ENCODE results near the gene SFMBT2. TPM values are rescaled to one million over a fixed set of nuclear protein-coding genes. Genes with fewer than 3 reads are reported as not detected.

The SFMBT2 gene
- total and polyA plus RNA-seq, 9 donors, result 6.1 to 9.8 (median 7.7) TPM

DNA sequence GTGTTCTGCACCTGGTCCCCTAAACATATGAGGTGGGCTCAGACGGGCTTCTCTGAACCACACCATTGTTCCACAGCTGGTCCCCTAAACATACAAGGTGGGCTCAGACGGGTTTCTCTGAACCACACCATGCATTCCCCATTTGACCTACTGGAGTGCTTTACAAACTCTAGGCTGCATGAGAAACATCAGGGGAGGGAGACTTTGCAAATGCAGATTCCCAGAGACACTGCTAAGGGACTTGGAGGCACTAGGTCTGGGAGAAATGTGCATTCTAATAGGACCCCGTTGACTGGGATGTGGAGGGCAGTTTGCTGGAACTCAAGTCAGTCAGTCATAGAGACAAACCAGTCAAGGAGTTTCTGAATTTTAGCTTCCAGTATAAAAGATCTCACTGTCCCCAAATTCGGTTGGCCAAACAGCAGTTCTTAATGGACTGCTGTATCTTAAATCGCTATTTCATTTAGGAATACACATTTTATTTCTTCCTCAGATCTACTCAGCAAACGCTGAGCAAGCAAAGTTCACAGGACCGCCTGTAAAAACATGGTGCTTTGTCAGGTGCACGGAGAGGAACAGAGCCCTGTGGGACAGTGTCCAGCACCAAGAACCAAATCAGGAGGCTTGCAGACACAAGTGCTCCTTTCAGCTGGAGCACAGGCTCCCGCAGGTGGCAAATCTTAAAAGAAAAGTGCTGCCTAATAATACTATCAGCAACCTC is 198.8 kb downstream of the SFMBT2 start:
- peaks cover 19% of the 10 kb centered on the region for H3K36me3 ChIP-seq (ENCODE audit: control insufficient read depth, insufficient read depth, low read length)
- no peaks in the 10 kb centered on the region for H3K4me1 ChIP-seq (ENCODE audit: control insufficient read depth, insufficient read depth, low read length)
- no peak for DNase-seq
- H3K27me3 ChIP-seq (ENCODE audit: control insufficient read depth, insufficient read depth, low read length), result no peaks in the 10 kb centered on the region
- no peak overlapping the region for H3K4me3 ChIP-seq (ENCODE audit: low read length)
- no peaks in the 10 kb centered on the region for H3K9me3 ChIP-seq (replicated peaks; ENCODE audit: control insufficient read depth, low read depth, low read length)
- no peak overlapping the region for H3K27ac ChIP-seq (ENCODE audit: low read length)
- WGBS (ENCODE audit: insufficient coverage), result 63% methylated on average over 7 of the region's 9 CpGs

DNA sequence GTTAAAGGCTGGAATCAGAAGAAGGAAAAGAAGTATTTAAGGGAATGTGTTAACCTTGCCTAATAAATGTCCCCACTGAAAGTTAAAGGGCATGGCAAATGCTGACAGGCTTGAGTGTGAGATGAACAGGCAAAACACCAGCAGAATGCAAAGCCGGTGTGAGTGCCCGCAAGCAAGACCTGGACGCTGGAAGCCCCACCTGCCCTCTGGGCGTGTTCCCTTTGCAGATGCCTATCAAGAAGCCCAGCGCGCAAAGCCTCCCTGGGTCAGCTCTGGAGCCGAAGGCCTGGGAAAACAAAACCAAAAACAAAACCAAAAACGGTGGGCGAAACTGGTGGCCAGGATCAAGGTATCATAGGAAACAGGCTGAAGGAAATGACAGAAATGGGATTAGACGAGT is 200.3 kb downstream of the SFMBT2 start:
- 95% methylated on average over 4 of the region's 10 CpGs for WGBS (ENCODE audit: insufficient coverage)
- Histone ChIP-seq H3K27ac (ENCODE audit: low read length) (no peak overlapping the region), H3K36me3 (ENCODE audit: control insufficient read depth, insufficient read depth, low read length) (peaks cover 15% of the 10 kb centered on the region), H3K4me1 (ENCODE audit: control insufficient read depth, insufficient read depth, low read length) (no peaks in the 10 kb centered on the region), H3K27me3 (ENCODE audit: control insufficient read depth, insufficient read depth, low read length) (no peaks in the 10 kb centered on the region), H3K9me3 (replicated peaks; ENCODE audit: control insufficient read depth, low read depth, low read length) (no peaks in the 10 kb centered on the region), H3K4me3 (ENCODE audit: low read length) (no peak overlapping the region)
- DNase-seq, result no peak

DNA sequence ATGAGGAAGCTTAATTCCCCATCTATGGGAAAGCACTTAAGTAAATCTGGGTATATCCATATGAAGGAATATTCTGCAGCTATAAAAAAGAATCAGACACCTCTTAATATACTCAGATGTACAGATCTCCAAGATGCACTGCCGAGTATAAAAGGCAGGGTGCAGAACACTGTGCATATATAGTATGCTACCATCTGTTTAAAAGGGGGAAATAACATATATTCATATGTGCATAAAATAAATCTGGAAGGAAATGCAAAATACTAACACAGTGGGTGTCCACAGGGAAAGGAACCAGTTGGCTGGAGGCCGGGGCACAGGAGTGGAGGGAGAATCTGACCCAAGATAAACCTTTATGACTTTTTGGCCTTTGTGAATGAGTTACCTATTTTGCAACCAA is 201.4 kb downstream of the SFMBT2 start:
- H3K4me1 ChIP-seq (ENCODE audit: control insufficient read depth, insufficient read depth, low read length), result no peaks in the 10 kb centered on the region
- H3K36me3 ChIP-seq (ENCODE audit: control insufficient read depth, insufficient read depth, low read length), result peaks cover 15% of the 10 kb centered on the region
- DNase-seq, result no peak
- H3K4me3 ChIP-seq (ENCODE audit: low read length), result no peak overlapping the region
- no peak overlapping the region for H3K27ac ChIP-seq (ENCODE audit: low read length)
- H3K27me3 ChIP-seq (ENCODE audit: control insufficient read depth, insufficient read depth, low read length), result no peaks in the 10 kb centered on the region
- no peaks in the 10 kb centered on the region for H3K9me3 ChIP-seq (replicated peaks; ENCODE audit: control insufficient read depth, low read depth, low read length)
- no CpG with 5 or more reads among the region's 2 CpGs for WGBS (ENCODE audit: insufficient coverage)

DNA sequence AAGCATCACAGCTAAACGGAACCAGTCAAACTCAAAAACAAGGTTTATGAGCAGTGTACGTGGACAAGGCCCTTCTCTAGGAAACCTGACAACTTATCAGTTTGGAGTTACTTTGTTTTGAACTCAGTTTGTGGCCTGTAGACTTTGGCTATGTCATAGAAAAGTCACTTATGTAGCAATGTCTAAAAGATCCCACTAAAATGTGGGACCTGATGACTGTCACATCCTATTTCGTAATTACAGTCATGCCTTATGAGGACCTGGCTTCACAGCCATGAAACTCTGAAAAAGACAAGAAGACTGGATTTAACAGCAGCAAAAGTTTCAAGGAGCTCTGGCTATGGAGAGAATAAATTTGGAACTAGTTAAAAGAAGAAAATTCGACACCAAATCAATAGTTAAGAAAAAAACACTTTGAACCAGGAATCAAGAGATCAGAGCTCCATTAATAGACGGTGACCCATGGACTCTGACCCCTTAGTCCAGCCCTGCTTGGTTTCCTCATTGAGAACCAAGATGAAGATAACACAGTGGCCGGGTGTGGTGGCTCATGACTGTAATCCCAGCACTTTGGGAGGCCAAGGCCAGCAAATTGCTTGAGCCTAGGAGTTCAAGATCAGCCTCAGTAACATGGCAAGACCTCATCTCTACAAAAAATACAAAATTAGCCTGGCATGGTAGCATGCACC is 204.3 kb downstream of the SFMBT2 start:
- WGBS (ENCODE audit: insufficient coverage), result 91% methylated on average over 2 of the region's 6 CpGs
- H3K4me3 ChIP-seq (ENCODE audit: low read length), result no peak overlapping the region

DNA sequence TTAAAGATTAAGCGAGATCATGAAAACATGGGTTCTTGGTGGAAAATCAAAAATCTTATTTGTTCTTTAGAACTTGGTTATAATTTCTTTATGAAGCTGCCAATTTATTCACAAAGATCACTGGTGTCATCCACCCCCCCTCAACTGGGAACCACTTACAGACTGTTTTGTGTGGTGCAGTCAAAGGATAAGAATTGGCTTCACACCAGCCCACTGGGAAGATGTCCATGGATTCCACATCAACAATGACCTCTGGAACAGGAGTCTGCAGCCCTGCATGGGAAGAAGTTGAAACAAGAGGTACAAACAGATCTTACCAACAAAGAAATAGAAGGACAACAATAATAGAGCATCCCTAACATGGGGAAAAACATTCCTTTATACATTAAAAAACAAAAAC is 205.2 kb downstream of the SFMBT2 start:
- H3K4me3 ChIP-seq (ENCODE audit: low read length), result no peak overlapping the region
- WGBS (ENCODE audit: insufficient coverage), result no CpG with 5 or more reads among the region's 1 CpG
- DNase-seq, result peak; percentile 25
- H3K27ac ChIP-seq (ENCODE audit: low read length), result no peak overlapping the region
- no peaks in the 10 kb centered on the region for H3K9me3 ChIP-seq (replicated peaks; ENCODE audit: control insufficient read depth, low read depth, low read length)
- H3K27me3 ChIP-seq (ENCODE audit: control insufficient read depth, insufficient read depth, low read length), result no peaks in the 10 kb centered on the region
- peaks cover 7% of the 10 kb centered on the region for H3K36me3 ChIP-seq (ENCODE audit: control insufficient read depth, insufficient read depth, low read length)
- peaks cover 3% of the 10 kb centered on the region for H3K4me1 ChIP-seq (ENCODE audit: control insufficient read depth, insufficient read depth, low read length)

More for the DNA sequence above, 204.3 kb downstream of the SFMBT2 start:
- DNase-seq, result no peak
- H3K9me3 ChIP-seq (replicated peaks; ENCODE audit: control insufficient read depth, low read depth, low read length), result no peaks in the 10 kb centered on the region
- no peak overlapping the region for H3K27ac ChIP-seq (ENCODE audit: low read length)
- H3K4me1 ChIP-seq (ENCODE audit: control insufficient read depth, insufficient read depth, low read length), result peaks cover 3% of the 10 kb centered on the region
- no peaks in the 10 kb centered on the region for H3K27me3 ChIP-seq (ENCODE audit: control insufficient read depth, insufficient read depth, low read length)
- peaks cover 5% of the 10 kb centered on the region for H3K36me3 ChIP-seq (ENCODE audit: control insufficient read depth, insufficient read depth, low read length)

DNA sequence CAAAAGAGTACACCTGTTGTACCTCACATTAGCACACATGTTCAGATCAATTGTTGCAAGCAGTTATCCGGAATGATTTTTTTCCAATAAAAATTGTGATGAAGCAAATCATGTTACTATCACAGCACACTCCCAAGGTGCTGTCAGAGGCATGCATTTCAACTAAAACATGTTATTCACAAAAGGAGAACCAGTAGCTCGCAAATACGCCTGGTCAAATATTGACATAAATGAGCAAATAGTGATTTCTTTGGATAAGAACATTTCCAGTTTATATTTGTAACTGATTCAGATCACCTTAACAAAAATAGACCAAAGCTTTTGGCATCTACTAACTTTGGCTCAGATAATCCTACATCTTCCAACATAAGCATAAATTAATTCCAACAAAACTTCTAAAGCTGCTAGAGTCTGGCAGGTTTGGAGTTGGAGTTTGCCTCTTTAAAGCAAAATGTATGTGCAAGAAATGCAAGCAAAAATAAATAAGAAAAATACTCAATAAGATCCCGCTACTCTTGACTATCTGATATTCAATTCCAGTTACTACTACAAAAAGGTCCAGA is 208.0 kb downstream of the SFMBT2 start:
- Histone ChIP-seq H3K36me3 (ENCODE audit: control insufficient read depth, insufficient read depth, low read length) (peaks cover 13% of the 10 kb centered on the region), H3K27ac (ENCODE audit: low read length) (no peak overlapping the region), H3K4me3 (ENCODE audit: low read length) (no peak overlapping the region), H3K27me3 (ENCODE audit: control insufficient read depth, insufficient read depth, low read length) (no peaks in the 10 kb centered on the region), H3K9me3 (replicated peaks; ENCODE audit: control insufficient read depth, low read depth, low read length) (no peaks in the 10 kb centered on the region), H3K4me1 (ENCODE audit: control insufficient read depth, insufficient read depth, low read length) (peaks cover 3% of the 10 kb centered on the region)
- no CpG with 5 or more reads among the region's 4 CpGs for WGBS (ENCODE audit: insufficient coverage)
- peak; percentile 70 for DNase-seq

DNA sequence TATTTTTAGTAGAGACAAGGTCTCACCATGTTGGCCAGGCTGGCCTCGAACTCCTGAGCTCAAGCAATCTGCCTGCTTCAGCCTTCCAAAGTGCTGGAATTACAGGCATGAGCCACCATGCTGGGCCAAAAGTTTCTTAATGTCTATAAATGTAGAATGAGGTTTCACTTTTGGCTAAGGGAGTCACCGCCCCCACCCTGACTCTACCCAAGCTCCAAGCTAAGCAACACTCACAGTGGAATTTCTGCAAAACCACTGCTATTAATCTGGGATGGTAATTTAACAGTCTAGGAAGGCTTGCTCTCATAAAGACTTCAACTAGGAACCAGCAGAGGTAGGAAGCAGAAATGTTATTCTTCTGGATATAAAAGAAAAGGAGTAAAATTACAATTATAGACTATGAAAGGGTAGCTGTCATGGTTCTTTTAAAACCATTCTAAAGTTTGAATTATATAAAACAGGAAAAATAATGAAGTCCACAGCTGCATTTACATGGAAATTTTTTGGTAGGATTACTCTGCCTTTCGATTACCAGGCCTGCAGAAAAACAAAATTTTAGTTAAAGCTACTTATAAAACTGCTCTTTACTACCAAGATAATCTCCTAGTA is 211.6 kb downstream of the SFMBT2 start:
- peak; percentile 48 for DNase-seq
- no CpG with 5 or more reads among the region's 3 CpGs for whole genome bisulfite sequencing (ENCODE audit: insufficient coverage)
- Histone ChIP-seq H3K27me3 (ENCODE audit: control insufficient read depth, insufficient read depth, low read length) (peaks cover 2% of the 10 kb centered on the region), H3K4me1 (ENCODE audit: control insufficient read depth, insufficient read depth, low read length) (peaks cover 3% of the 10 kb centered on the region), H3K9me3 (replicated peaks; ENCODE audit: control insufficient read depth, low read depth, low read length) (peaks cover 8% of the 10 kb centered on the region), H3K27ac (ENCODE audit: low read length) (no peak overlapping the region), H3K4me3 (ENCODE audit: low read length) (no peak overlapping the region), H3K36me3 (ENCODE audit: control insufficient read depth, insufficient read depth, low read length) (peaks cover 47% of the 10 kb centered on the region)

DNA sequence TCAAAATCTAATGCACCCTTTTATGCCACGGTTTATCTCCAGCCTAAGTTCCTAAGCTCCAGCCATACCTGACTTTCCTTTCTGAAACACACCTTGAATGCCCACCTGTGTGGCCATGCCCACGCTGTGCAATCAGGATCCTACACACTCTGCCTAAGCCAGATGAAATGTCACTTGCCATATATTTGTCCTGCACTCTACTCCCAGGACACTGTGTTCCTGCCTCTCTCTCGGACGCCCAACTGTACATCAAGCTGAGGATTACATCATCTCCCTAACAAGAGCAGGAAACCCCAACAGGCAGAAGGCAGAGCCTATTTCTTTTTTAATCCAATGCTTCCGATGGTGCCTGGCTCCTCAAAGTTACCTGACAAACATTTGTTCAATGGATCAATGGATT is 214.6 kb downstream of the SFMBT2 start:
- H3K9me3 ChIP-seq (replicated peaks; ENCODE audit: control insufficient read depth, low read depth, low read length), result peaks cover 8% of the 10 kb centered on the region
- H3K4me1 ChIP-seq (ENCODE audit: control insufficient read depth, insufficient read depth, low read length), result no peaks in the 10 kb centered on the region
- H3K27ac ChIP-seq (ENCODE audit: low read length), result no peak overlapping the region
- no peak overlapping the region for H3K4me3 ChIP-seq (ENCODE audit: low read length)
- H3K36me3 ChIP-seq (ENCODE audit: control insufficient read depth, insufficient read depth, low read length), result peaks cover 62% of the 10 kb centered on the region
- no peak for DNase-seq
- 90% methylated on average over 5 of the region's 5 CpGs for WGBS (ENCODE audit: insufficient coverage)
- H3K27me3 ChIP-seq (ENCODE audit: control insufficient read depth, insufficient read depth, low read length), result peaks cover 2% of the 10 kb centered on the region

DNA sequence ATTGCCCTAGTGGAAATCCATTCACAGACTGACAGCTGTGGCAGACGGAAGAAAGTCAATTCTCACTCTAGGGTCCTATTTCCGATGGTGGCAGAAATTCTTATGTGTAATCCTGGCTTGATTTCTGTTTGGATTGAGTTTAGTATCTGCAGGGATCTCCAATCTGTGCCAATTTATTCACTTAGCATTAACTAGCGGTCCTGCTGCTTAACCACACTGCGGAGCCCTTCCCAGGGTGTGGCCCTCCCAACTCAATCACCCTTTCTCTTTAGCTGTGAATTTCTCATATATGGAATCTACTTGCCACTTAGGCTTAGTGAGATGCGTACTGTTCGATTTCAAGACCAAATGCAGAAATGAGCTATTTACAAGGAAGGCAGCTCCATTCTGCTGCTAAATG is 215.7 kb downstream of the SFMBT2 start:
- DNase-seq, result no peak
- Histone ChIP-seq H3K27ac (ENCODE audit: low read length) (no peak overlapping the region), H3K27me3 (ENCODE audit: control insufficient read depth, insufficient read depth, low read length) (peaks cover 2% of the 10 kb centered on the region), H3K4me1 (ENCODE audit: control insufficient read depth, insufficient read depth, low read length) (no peaks in the 10 kb centered on the region), H3K9me3 (replicated peaks; ENCODE audit: control insufficient read depth, low read depth, low read length) (peaks cover 8% of the 10 kb centered on the region), H3K4me3 (ENCODE audit: low read length) (no peak overlapping the region), H3K36me3 (ENCODE audit: control insufficient read depth, insufficient read depth, low read length) (peaks cover 62% of the 10 kb centered on the region)
- WGBS (ENCODE audit: insufficient coverage), result 93% methylated on average over 2 of the region's 6 CpGs

DNA sequence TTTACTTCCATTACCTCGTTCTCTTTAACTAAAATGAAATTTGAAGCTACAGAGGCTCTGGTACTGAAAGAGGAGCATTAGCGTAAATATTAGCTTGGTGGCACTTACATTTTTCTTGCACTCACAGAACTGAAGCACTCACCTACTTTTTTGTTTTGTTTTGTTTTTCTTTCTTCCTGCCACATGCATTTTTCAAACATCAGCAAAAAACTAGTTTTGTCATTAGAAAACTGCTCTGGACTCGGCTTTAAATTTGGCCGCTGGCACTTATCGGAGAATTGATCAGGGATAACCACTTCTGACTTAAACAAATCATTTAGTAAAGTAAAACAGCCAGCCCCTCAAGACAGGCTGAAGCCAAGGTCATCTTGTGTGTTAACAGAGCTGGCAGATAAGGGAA is 216.3 kb downstream of the SFMBT2 start:
- Histone ChIP-seq H3K36me3 (ENCODE audit: control insufficient read depth, insufficient read depth, low read length) (peaks cover 59% of the 10 kb centered on the region), H3K4me1 (ENCODE audit: control insufficient read depth, insufficient read depth, low read length) (peaks cover 3% of the 10 kb centered on the region), H3K9me3 (replicated peaks; ENCODE audit: control insufficient read depth, low read depth, low read length) (peaks cover 8% of the 10 kb centered on the region), H3K4me3 (ENCODE audit: low read length) (no peak overlapping the region), H3K27ac (ENCODE audit: low read length) (no peak overlapping the region), H3K27me3 (ENCODE audit: control insufficient read depth, insufficient read depth, low read length) (peaks cover 2% of the 10 kb centered on the region)
- 100% methylated on average over 2 of the region's 5 CpGs for WGBS (ENCODE audit: insufficient coverage)
- no peak for DNase-seq
